ENCODE data around the gene COPG1.

DNA sequence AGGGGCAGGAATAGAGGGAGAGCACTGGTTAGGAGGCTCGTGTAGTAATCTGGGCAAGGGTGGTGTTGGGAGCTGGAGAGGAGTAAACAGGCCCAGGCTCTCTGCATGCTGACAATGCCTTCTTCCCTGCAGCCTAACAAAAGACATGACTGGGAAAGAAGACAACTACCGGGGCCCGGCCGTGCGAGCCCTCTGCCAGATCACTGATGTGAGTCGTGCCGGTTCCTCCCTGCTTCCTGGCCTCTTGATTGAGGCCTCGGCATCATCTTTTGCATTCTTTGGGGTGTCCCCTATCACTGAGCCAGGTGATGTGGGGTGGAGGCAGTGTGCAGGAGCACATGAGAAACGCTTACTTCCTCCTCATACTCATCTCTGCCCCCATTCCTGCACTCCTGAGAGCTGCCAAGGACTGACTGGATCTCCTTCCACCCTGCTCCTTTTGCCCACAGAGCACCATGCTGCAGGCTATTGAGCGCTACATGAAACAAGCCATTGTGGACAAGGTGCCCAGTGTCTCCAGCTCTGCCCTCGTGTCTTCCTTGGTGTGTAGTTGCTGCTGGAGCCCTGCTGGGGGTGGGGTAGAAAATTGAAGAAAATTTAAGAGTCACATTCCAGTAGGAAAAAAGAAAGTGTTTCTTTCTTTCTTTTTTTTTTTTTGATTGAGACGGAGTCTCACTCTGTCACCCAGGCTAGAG, 5.3 kb downstream of the COPG1 start:
- TF ChIP-seq PPARA (CRISPR knock-in tag; IDR thresholded peaks at IDR 0.05; ENCODE audit: borderline replicate concordance) = no peak
- TF ChIP-seq, protein P1, sequence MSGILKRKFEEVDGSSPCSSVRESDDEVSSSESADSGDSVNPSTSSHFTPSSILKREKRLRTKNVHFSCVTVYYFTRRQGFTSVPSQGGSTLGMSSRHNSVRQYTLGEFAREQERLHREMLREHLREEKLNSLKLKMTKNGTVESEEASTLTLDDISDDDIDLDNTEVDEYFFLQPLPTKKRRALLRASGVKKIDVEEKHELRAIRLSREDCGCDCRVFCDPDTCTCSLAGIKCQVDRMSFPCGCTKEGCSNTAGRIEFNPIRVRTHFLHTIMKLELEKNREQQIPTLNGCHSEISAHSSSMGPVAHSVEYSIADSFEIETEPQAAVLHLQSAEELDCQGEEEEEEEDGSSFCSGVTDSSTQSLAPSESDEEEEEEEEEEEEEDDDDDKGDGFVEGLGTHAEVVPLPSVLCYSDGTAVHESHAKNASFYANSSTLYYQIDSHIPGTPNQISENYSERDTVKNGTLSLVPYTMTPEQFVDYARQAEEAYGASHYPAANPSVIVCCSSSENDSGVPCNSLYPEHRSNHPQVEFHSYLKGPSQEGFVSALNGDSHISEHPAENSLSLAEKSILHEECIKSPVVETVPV (CRISPR knock-in tag; IDR thresholded peaks at IDR 0.05) = no peak
- no peak for TF ChIP-seq TOX (CRISPR knock-in tag; IDR thresholded peaks at IDR 0.05; ENCODE audit: borderline replicate concordance)
- no peak for TF ChIP-seq ZFP3 (CRISPR knock-in tag; IDR thresholded peaks at IDR 0.05)
- no peak for TF ChIP-seq OSR1 (CRISPR knock-in tag; IDR thresholded peaks at IDR 0.05)
- no peak for TF ChIP-seq GLIS3 (CRISPR knock-in tag; IDR thresholded peaks at IDR 0.05)
- no peak for TF ChIP-seq BACH2 (CRISPR knock-in tag; IDR thresholded peaks at IDR 0.05; ENCODE audit: borderline replicate concordance)
- TF ChIP-seq CSDC2 (CRISPR knock-in tag; IDR thresholded peaks at IDR 0.05) = no peak
- no peak for TF ChIP-seq ZNF8 (CRISPR knock-in tag; IDR thresholded peaks at IDR 0.05)

Data from SK-N-SH treated with all-trans-retinoic acid at 6 μM for 48 hours (cell line).